Right atrium auricular region (tissue), 2 donors: ENCODE results near the gene ATP2B2. TPM values are rescaled to one million over a fixed set of nuclear protein-coding genes. Genes with fewer than 3 reads are reported as not detected.

Experiments
- DNase-seq: peaks from one replicate; pipeline ENCODE4 v3.0.0-alpha.2; 2019; ENCODE audit warnings: low spot score
- H3K27ac ChIP-seq, 2 donors: fragments of 200-600 bp; sonication (generic); 1 replicate in 1 of 2; 2 replicates in 1 of 2; pipeline ENCODE4 v1.5.1; 2016 to 2019
- H3K27me3 ChIP-seq, 2 donors: fragments of 200-600 bp; sonication (generic); one replicate each; pipeline versions ENCODE4 v1.5.1 to v1.6.0; 2017 to 2019
- H3K36me3 ChIP-seq: fragments of 200-600 bp; sonication (generic); one replicate; pipeline ENCODE4 v1.5.1; 2016
- H3K4me1 ChIP-seq, 2 donors: fragments of 200-600 bp; sonication (generic); one replicate each; pipeline versions ENCODE4 v1.5.1 to v1.6.0; 2017 to 2019
- H3K4me3 ChIP-seq, 2 donors: fragments of 200-600 bp; sonication (generic); 1 replicate in 1 of 2; 2 replicates in 1 of 2; pipeline ENCODE4 v1.5.1; 2017 to 2019; ENCODE audit warnings: mild to moderate bottlenecking in 1 of 2, moderate library complexity in 1 of 2
- H3K9me3 ChIP-seq, 2 donors: fragments of 200-600 bp; sonication (generic); one replicate each; pipeline ENCODE4 v1.5.1; 2019
- CTCF ChIP-seq, 2 donors: fragments of 200-600 bp; sonication (generic); IDR thresholded peaks; one replicate each; pipeline ENCODE4 v1.5.1; 2019; ENCODE audit warnings: antibody characterized with exemption in 2 of 2
- total RNA-seq, 2 donors: library from RNA; depleted of rRNA; stranded (reverse); fragments of >200 nt; gene quantifications; one replicate each; pipeline ENCODE4 v1.1.0, GENCODE V29; 2016

The ATP2B2 gene
- total RNA-seq, 2 donors from 2014 or later = 0.12 to 0.15 TPM

GRCh38 chr3:10406414-10406813, 99.0 kb downstream of the ATP2B2 start:
- no peak for TF ChIP-seq CTCF (IDR thresholded peaks at IDR 0.05)
- Histone ChIP-seq H3K9me3 (no peaks in the 10 kb centered on the region), H3K4me3 (no peak overlapping the region), H3K4me1 (no peaks in the 10 kb centered on the region), H3K36me3 (no peaks in the 10 kb centered on the region), H3K27ac (no peak overlapping the region), H3K27me3 (no peaks in the 10 kb centered on the region)
- no peak for DNase-seq

- Histone ChIP-seq H3K27me3 (no peaks in the 10 kb centered on the region), H3K9me3 (no peaks in the 10 kb centered on the region), H3K4me1 (no peaks in the 10 kb centered on the region), H3K36me3 (no peaks in the 10 kb centered on the region), H3K27ac (no peak overlapping the region), H3K4me3 (no peak overlapping the region)
- no peak for DNase-seq
- no peak for TF ChIP-seq CTCF (IDR thresholded peaks at IDR 0.05)
Observed at GRCh38 chr3:10405816-10406215, 99.6 kb downstream of the ATP2B2 start.

- Histone ChIP-seq H3K27me3 (no peaks in the 10 kb centered on the region), H3K9me3 (no peaks in the 10 kb centered on the region), H3K4me1 (no peaks in the 10 kb centered on the region), H3K27ac (no peak overlapping the region), H3K36me3 (no peaks in the 10 kb centered on the region), H3K4me3 (no peak overlapping the region)
- TF ChIP-seq CTCF (IDR thresholded peaks at IDR 0.05) = no peak
- DNase-seq = no peak
Observed at GRCh38 chr3:10404876-10405275, 100.5 kb downstream of the ATP2B2 start.

- Histone ChIP-seq H3K9me3 (no peaks in the 10 kb centered on the region), H3K4me3 (no peak overlapping the region), H3K36me3 (no peaks in the 10 kb centered on the region), H3K27ac (no peak overlapping the region), H3K4me1 (no peaks in the 10 kb centered on the region), H3K27me3 (no peaks in the 10 kb centered on the region)
- no peak for DNase-seq
- TF ChIP-seq CTCF (IDR thresholded peaks at IDR 0.05) = no peak
Observed at GRCh38 chr3:10404377-10404776, 101.0 kb downstream of the ATP2B2 start.

GRCh38 chr3:10401990-10402761, 103.2 kb downstream of the ATP2B2 start:
- H3K4me3 ChIP-seq = no peak overlapping the region
- H3K4me1 ChIP-seq = no peaks in the 10 kb centered on the region
- H3K27ac ChIP-seq = no peak overlapping the region
- TF ChIP-seq CTCF (IDR thresholded peaks at IDR 0.05) = no peak
- H3K9me3 ChIP-seq = no peaks in the 10 kb centered on the region
- DNase-seq = no peak
- no peaks in the 10 kb centered on the region for H3K36me3 ChIP-seq
- no peaks in the 10 kb centered on the region for H3K27me3 ChIP-seq
